ENCODE results near the gene ACSS1. TPM values are rescaled to one million over a fixed set of nuclear protein-coding genes. Genes with fewer than 3 reads are reported as not detected.

ACSS1 gene
- total RNA-seq, 1 donor from 2014 or later, result not detected

- Mint-ChIP-seq H3K4me1 (peaks cover 16% of the 10 kb centered on the region), H3K4me3 (no peak overlapping the region), H3K27me3 (ENCODE audit: insufficient read depth, low read depth) (peaks cover 2% of the 10 kb centered on the region), H3K36me3 (no peaks in the 10 kb centered on the region), H3K9me3 (no peaks in the 10 kb centered on the region), H3K27ac (no peak overlapping the region)
- Histone ChIP-seq H3K4me1 (no peaks in the 10 kb centered on the region), H3F3A (ENCODE audit: low read depth) (no peaks in the 10 kb centered on the region), H3K27me3 (no peaks in the 10 kb centered on the region), H3K4me2 (no peak overlapping the region), H3K36me3 (no peaks in the 10 kb centered on the region), H4K20me1 (ENCODE audit: low read depth) (no peaks in the 10 kb centered on the region), H2AFZ (replicated peaks) (no peak overlapping the region), H3K9ac (no peak overlapping the region), H3K4me3 (no peak overlapping the region), H3K9me3 (ENCODE audit: low read depth) (no peaks in the 10 kb centered on the region), H3K79me2 (ENCODE audit: low read depth) (no peaks in the 10 kb centered on the region), H3K27ac (no peak overlapping the region)
- DNase-seq (ENCODE audit: low spot score), result no peak
- TF ChIP-seq EZH2phosphoT487 (IDR thresholded peaks at IDR 0.05) (no peak), CTCF (IDR thresholded peaks at IDR 0.05) (no peak), EZH2 (IDR thresholded peaks at IDR 0.05) (no peak)
Observed at GRCh38 chr20:25040438-25040831, 17.5 kb downstream of the ACSS1 start.

GRCh38 chr20:25039697-25040437, 18.1 kb downstream of the ACSS1 start:
- no peak overlapping the region for H3K27ac ChIP-seq
- Mint-ChIP-seq H3K27ac (no peak overlapping the region), H3K36me3 (no peaks in the 10 kb centered on the region), H3K9me3 (no peaks in the 10 kb centered on the region), H3K27me3 (ENCODE audit: insufficient read depth, low read depth) (peaks cover 2% of the 10 kb centered on the region), H3K4me1 (peaks cover 16% of the 10 kb centered on the region), H3K4me3 (no peak overlapping the region)
- no peaks in the 10 kb centered on the region for H3K79me2 ChIP-seq (ENCODE audit: low read depth)
- no peaks in the 10 kb centered on the region for H4K20me1 ChIP-seq (ENCODE audit: low read depth)
- H3K9ac ChIP-seq, result no peak overlapping the region
- TF ChIP-seq EZH2 (IDR thresholded peaks at IDR 0.05), result no peak
- TF ChIP-seq CTCF (IDR thresholded peaks at IDR 0.05), result no peak
- no peaks in the 10 kb centered on the region for H3F3A ChIP-seq (ENCODE audit: low read depth)
- no peak overlapping the region for H3K4me3 ChIP-seq
- DNase-seq (ENCODE audit: low spot score), result no peak
- no peak overlapping the region for H3K4me2 ChIP-seq
- no peaks in the 10 kb centered on the region for H3K27me3 ChIP-seq
- H3K9me3 ChIP-seq (ENCODE audit: low read depth), result no peaks in the 10 kb centered on the region
- no peaks in the 10 kb centered on the region for H3K4me1 ChIP-seq
- no peaks in the 10 kb centered on the region for H3K36me3 ChIP-seq
- H2AFZ ChIP-seq (replicated peaks), result no peak overlapping the region

- H3F3A ChIP-seq (ENCODE audit: low read depth), result no peaks in the 10 kb centered on the region
- H3K27ac ChIP-seq, result no peak overlapping the region
- H3K79me2 ChIP-seq (ENCODE audit: low read depth), result no peaks in the 10 kb centered on the region
- H3K36me3 Mint-ChIP-seq, result no peaks in the 10 kb centered on the region
- DNase-seq (ENCODE audit: low spot score), result no peak
- peaks cover 21% of the 10 kb centered on the region for H3K4me1 Mint-ChIP-seq
- peaks cover 2% of the 10 kb centered on the region for H3K9me3 Mint-ChIP-seq
- no peaks in the 10 kb centered on the region for H3K27me3 ChIP-seq
- no peak overlapping the region for H2AFZ ChIP-seq (replicated peaks)
- no peaks in the 10 kb centered on the region for H3K36me3 ChIP-seq
- no peaks in the 10 kb centered on the region for H4K20me1 ChIP-seq (ENCODE audit: low read depth)
- no peaks in the 10 kb centered on the region for H3K4me1 ChIP-seq
- no peak overlapping the region for H3K27ac Mint-ChIP-seq
- H3K9ac ChIP-seq, result no peak overlapping the region
- no peaks in the 10 kb centered on the region for H3K9me3 ChIP-seq (ENCODE audit: low read depth)
- H3K4me3 ChIP-seq, result no peak overlapping the region
- H3K4me2 ChIP-seq, result no peak overlapping the region
- peaks cover 2% of the 10 kb centered on the region for H3K27me3 Mint-ChIP-seq (ENCODE audit: insufficient read depth, low read depth)
- TF ChIP-seq EZH2phosphoT487 (IDR thresholded peaks at IDR 0.05), result no peak
- TF ChIP-seq EZH2 (IDR thresholded peaks at IDR 0.05), result no peak
- TF ChIP-seq CTCF (IDR thresholded peaks at IDR 0.05), result no peak
- no peak overlapping the region for H3K4me3 Mint-ChIP-seq
Observed at GRCh38 chr20:25038591-25039015, 19.3 kb downstream of the ACSS1 start.

Data from neural progenitor cell (in vitro differentiated cells).